CD4-positive, alpha-beta T cell treated with Interleukin-15 for 4 hours (primary cell): Measurements from ENCODE around the gene CCDC51.

Experiments
- DNase-seq: peaks from one replicate; pipeline ENCODE4 v3.0.0-alpha.2; 2020; ENCODE audit warnings: low spot score

Gene CCDC51

DNA sequence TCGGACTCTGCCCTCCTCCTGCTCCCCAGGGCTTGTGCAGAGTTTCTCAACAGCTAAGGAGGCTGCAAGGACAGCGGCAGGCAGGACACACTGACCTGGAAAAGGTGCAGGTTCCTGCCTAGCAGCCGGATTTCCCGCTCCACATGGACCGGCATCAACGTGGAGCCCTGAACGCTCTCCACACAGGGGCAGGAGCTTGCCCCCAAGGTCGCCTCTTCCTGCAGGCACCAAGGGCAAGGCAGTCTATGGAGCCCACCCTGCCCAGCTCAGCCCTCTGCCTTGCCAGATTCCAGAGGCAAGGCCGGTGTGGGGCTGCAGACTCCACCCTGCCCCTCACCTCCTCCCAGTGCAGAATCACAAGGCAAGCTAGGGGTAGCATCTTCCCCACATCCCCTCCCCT lies 20.8 kb downstream of the CCDC51 start:
- DNase-seq = no peak

DNA sequence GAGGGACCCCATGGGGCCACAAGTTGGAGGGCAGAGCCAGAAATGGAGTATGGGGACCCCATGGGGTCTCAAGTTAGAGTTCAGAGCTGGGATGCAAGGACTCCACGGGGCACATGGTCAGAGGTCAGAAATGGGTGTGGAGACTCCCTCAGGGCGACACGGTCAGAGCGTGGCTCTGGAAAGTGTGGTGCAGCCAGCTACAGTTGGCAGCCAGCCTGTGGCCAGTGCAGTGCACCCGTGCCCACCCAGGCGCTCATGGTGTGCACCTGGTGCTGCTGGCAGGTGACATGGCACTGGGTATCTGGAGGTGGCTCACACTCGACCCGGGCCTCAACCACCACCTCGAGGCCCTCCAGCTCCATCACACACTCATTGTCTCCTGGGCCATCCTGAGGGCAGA lies 21.3 kb downstream of the CCDC51 start:
- DNase-seq = no peak

GRCh38 chr3:48418140-48418539 lies 21.8 kb downstream of the CCDC51 start:
- DNase-seq = no peak

DNA sequence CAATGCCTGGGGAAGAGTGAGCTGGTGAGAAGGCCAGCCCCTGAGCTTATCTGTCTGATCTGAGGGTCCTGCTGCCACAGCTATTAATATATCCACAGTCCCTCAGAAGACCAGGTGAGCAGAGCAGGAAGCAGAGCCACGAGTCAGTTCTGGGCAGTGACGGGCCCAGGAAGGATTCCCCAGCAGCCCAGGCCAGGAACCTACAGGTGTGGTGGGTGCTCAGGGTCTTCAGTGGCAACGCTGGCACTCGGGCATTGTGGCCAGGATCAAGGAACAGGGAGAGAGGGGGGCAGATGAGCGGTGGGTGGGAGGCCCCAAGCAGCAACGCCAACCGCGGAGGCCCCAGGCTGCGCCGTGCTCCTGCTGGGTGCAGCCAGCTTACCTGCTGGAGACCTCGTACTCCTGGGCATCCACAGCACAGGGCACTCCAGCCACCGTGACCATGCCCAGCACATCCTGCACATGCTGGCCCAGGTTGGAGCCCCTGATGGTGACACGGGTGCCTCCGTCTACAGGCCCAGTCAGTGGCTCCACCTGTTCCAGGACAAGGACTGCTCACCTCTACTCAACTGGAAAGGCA lies 22.3 kb downstream of the CCDC51 start:
- DNase-seq = no peak

GRCh38 chr3:48416546-48416945 lies 23.4 kb downstream of the CCDC51 start:
- DNase-seq = no peak

- DNase-seq = no peak
Measured at GRCh38 chr3:48416091-48416505, 23.8 kb downstream of the CCDC51 start.

GRCh38 chr3:48415251-48415953 lies 24.5 kb downstream of the CCDC51 start:
- DNase-seq = no peak

DNA sequence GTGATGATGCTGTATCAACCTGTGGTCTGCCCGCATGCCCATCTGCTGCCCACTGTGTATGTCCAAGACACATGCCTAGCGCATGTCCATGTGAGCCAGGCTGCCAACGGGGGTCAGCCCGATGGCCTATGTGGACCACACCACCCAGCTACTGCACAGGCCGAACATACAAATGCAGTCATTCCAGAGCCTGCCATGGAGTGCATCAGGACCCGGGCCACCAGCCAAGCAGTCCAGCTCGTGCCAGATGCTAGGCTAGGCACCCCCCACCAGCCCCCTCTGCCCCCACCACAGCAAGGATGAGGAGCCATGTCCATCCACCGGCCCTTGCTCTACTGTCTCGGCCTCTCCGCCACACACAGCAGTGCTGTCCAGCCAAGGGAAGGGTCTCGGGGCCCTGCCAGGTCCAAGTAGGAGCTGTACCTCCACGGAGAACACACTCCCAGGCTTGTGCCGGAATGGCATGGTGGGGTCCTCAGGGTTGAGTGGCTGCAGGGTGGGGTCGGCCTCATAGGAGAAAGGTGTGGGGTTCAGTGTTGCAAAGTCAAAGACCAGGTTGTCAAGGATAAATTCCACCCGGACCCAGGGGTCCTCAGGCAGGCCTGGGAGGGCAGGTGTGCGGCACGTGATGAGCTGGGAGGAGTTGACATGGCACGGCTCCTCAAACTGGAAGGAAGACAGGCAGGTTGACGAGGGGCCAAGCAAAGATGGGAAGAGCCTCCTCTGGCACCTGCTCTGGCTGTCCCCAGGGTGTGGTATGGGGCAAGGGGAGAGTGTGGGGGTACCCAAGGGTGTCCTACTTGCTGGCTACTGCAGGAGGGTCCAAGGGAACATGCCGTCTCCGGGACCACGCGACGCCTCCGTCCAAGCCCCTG lies 25.3 kb downstream of the CCDC51 start:
- DNase-seq = no peak

- DNase-seq = no peak
Measured at GRCh38 chr3:48413611-48414010, 26.3 kb downstream of the CCDC51 start.

DNA sequence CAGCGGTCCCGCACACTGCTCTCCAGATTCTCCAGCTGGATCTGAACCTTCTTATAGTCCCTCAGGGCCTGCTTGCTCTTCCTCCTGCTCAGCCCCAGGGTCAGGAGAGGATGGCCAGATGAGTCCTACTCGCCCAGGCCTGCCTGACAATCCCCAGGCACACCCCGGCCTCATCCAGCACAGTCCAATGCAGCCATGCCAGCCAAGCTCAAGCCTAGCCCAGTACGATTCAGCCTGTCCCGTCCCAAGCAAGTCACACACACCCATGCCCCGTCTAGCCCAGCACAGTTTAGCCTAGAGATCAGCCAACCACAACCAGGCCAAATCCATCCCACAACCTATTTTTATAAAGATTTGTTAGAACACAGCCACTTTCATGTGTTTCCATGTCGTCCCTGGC lies 26.8 kb downstream of the CCDC51 start:
- DNase-seq = no peak

DNA sequence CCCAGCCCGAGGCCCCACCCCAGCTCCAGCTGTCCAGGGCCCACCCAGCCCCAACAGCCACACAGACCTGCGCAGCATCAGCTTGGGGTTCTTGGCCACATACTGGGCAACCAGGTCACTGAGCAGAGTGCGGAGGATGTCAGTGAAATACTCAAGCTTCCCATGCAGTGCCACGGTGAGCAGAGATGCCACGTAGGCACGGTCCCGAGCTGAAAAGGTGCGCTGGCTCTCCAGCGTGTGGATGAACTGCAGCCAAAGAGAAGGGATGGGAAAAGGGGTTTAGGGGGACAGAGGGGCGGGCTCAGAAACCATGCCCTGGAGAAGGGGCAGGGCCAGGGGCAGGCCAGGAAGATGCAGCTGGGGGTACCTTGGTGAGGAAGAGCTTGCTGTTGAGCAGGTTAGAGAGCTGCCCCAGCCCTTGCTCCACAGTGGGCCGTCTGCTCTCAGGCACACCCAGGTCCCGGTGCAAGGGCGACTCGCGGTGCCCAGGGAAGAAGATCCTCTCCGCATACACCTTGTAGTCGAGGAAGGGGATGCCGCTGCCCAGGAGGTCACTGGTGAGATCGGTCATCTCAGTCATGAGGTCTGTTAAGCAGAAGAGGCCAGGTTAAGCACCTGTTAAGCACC lies 27.4 kb downstream of the CCDC51 start:
- no peak for DNase-seq

GRCh38 chr3:48411606-48412374 lies 28.1 kb downstream of the CCDC51 start:
- DNase-seq = no peak

DNA sequence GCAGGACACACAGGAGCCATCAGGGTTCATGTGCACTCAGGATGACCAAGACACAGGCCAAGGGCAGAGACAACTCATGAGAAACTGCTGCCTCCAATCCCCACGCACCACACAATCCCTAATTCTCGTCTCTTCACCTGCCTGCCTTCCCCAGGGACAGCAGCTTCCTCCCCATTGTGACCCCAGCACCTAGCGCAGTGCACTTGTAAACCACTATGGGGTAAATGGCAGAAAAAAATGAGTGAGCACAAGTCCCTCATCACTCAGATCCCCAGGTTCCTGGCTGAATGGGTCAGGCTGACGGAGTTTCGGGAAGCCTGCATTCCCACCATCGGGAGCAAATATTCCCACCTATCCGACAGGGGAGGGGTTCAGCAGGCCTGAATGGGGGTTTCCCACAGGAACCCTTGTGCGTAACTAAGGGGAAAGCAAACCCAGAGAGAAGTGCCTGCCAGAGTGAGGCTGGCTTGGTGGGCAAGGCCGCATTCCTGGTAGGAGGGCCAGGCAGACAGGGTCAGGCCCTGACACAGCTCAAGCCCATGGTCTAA lies 28.8 kb downstream of the CCDC51 start:
- DNase-seq = no peak

DNA sequence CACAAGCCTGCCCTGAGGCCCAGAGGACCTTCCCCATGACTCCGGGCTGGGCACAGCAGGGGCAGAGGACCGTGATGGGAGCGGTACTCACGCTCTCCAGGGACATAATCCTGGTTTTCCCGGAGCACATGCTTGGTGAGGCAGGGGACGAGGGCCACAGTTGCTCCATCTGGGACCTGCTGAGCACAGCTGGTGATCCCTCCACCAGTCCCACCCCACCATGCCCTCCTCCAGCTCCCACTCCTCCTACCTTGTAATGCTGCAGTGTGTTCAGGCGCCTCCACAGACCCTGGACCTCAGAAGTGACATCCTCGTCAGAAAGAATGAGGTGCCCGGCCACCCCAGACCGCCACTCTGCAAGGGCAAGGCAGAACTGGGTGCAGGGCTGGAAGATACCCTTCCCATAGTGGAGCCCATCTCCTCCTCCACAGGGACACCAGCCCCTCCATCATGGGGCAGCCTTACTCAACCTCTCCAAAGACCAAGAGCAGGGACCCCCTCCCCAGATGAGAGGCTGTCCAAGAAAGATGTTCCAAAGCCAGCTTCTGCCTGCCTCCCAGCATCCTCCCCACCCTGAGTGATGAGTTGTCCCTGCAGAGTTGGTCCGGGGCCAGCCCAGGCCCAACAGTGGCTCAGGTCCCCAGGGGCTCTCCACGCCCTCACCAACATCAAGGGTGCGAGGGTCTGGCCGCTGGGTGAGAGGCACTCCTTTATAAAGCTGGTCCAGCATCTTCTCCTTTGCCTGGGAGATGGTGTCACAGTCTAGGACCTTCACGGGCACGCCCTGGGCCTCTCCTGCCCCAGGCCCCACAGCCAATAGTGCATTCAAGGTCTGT lies 29.5 kb downstream of the CCDC51 start:
- no peak for DNase-seq

- DNase-seq = no peak
Measured at GRCh38 chr3:48409291-48410201, 30.4 kb downstream of the CCDC51 start.

GRCh38 chr3:48408823-48409281 lies 31.1 kb downstream of the CCDC51 start:
- DNase-seq = no peak

DNA sequence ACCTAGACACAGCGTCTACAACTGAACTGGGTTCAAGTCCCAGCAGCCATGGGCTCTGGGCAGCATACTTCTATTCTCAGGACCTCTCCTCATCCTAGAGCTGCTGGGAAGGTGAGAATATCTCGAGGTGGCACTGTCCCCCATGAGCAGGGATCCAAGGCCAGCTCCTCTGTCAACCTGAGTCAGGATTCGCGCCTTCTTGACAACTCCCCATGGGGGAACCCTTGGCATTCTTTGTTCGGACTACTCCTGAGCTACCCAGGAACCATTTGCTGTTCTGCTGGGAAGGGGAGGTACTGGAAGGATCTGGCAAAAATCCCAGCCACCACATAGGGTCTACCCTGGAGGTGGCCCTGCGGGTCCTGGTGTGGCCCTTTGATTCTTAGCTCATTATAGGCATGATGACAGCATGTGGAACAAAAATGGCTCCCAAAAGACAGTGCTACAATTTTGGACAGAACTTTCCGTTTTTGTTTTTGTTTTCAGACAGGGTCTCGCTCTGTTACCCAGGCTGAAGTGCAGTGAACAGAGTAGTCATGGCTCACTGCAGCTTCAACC lies 32.3 kb downstream of the CCDC51 start:
- no peak for DNase-seq

DNA sequence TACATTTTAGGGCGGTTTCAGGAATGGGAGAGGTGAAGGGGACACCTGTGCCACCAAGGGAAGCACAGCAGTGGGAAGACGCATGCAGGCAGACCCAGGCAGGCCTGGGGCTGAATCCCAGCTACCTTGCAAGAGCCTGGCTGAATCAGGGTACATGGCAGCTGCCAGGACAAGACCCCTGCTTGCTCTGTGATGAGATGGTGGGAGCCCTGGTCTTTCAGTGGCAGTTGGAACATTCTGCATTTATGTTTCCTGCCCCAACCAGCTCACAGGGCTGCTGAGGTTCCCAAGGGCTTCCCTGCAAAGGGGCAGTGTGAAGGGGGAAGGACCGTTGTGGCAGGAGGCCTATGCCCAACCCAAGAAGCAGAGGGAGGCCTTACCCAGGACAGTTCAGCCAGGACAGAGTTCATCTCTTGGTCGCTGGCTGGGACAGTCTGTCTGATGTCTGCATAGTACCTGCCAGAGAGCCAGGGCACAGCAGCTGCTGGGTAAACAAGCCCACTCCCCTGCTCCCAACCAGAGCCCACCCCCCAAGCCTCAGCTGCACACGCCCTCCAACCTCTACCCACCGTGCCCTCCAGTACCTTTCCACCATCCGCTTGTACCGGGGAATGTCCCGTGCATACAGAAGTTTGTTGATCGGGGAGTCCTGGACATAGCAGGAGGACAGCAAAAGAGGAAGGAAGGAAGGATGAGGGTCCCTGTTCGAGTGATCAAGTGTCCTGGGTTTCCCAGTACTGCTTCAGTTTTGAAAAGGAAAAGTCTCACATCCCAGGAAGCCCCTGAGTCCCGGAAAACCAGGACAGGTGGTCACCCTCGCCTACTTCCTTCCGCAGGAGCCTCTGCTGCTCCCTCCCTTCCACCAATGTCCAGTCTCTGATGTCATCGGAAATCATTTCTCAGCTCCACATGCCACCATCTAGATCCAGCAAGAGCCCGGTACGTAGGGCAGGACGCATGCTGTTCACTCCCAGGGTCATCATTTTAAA lies 33.2 kb downstream of the CCDC51 start:
- DNase-seq = no peak
